Stimulated activated CD8-positive, alpha-beta memory T cell treated with anti-CD3 and anti-CD28 coated beads, Interleukin-12 subunit alpha, Interleukin-12 subunit beta, amount 100 ng/mL, for 24 hours (primary cell): ENCODE data around the gene KRT14.
"Not testable (repeated sequence)": the region's sequence is repeated elsewhere in the genome, so short reads cannot be mapped to it uniquely, and the experiment has no call there.

Experiments used
- DNase-seq: peaks from one replicate; pipeline ENCODE4 v3.0.0-alpha.2; 2020; ENCODE audit errors: extremely low read depth

The KRT14 gene

GRCh38 chr17:41606930-41607329 lies 20.2 kb upstream of the KRT14 start:
- DNase-seq: not testable (repeated sequence)

- no peak for DNase-seq
Observed at GRCh38 chr17:41602524-41602923, 15.8 kb upstream of the KRT14 start.

GRCh38 chr17:41600318-41600717 lies 13.6 kb upstream of the KRT14 start:
- DNase-seq: no peak

GRCh38 chr17:41599680-41600079 lies 13.0 kb upstream of the KRT14 start:
- no peak for DNase-seq

GRCh38 chr17:41595585-41595984 lies 8.9 kb upstream of the KRT14 start:
- DNase-seq: no peak

- DNase-seq: no peak
Observed at GRCh38 chr17:41594363-41594915, 7.7 kb upstream of the KRT14 start.

- no peak for DNase-seq
Observed at GRCh38 chr17:41593306-41593981, 6.7 kb upstream of the KRT14 start.

GRCh38 chr17:41592601-41593305 lies 6.1 kb upstream of the KRT14 start:
- DNase-seq: no peak

- no peak for DNase-seq
Observed at GRCh38 chr17:41589301-41589700, 2.6 kb upstream of the KRT14 start.

- no peak for DNase-seq
Observed at GRCh38 chr17:41588126-41588810, 1.6 kb upstream of the KRT14 start.

- DNase-seq: no peak
Observed at GRCh38 chr17:41585301-41586056, 1.2 kb downstream of the KRT14 start.

- not testable (repeated sequence) for DNase-seq
Observed at GRCh38 chr17:41584331-41584927, 2.3 kb downstream of the KRT14 start.

- no peak for DNase-seq
Observed at GRCh38 chr17:41583137-41584127, 3.3 kb downstream of the KRT14 start.

- DNase-seq: not testable (repeated sequence)
Observed at GRCh38 chr17:41582061-41582968, 4.4 kb downstream of the KRT14 start.

GRCh38 chr17:41581366-41582060 lies 5.2 kb downstream of the KRT14 start:
- no peak for DNase-seq

- no peak for DNase-seq
Observed at GRCh38 chr17:41580687-41581365, 5.9 kb downstream of the KRT14 start.

GRCh38 chr17:41580244-41580575 lies 6.5 kb downstream of the KRT14 start:
- no peak for DNase-seq
